Parathyroid adenoma (tissue), 2 donors: ENCODE measurements around the gene EDIL3.
"Not testable (repeated sequence)": the region's sequence is repeated elsewhere in the genome, so short reads cannot be mapped to it uniquely, and the experiment has no call there.

ENCODE experiments used
- H2AFZ ChIP-seq: fragments of 300-600 bp; sonication (generic); one replicate; pipeline ENCODE4 v1.7.0; 2017; ENCODE audit warnings: antibody characterized with exemption, mild to moderate bottlenecking
- H3K27ac ChIP-seq: fragments of 300-600 bp; sonication (generic); one replicate; pipeline ENCODE4 v1.7.0; 2017
- H3K27me3 ChIP-seq: fragments of 300-600 bp; sonication (generic); one replicate; pipeline ENCODE4 v1.7.0; 2017; ENCODE audit warnings: low read length; ENCODE audit not compliant: control insufficient read depth, insufficient read depth
- H3K36me3 ChIP-seq: fragments of 300-600 bp; sonication (generic); one replicate; pipeline ENCODE4 v1.7.0; 2017; ENCODE audit warnings: low read length; ENCODE audit not compliant: control insufficient read depth, insufficient read depth
- H3K4me1 ChIP-seq: fragments of 300-600 bp; sonication (generic); one replicate; pipeline ENCODE4 v1.7.0; 2017; ENCODE audit warnings: control low read depth
- H3K4me2 ChIP-seq: fragments of 300-600 bp; sonication (generic); one replicate; pipeline ENCODE4 v1.7.0; 2017; ENCODE audit warnings: low read length
- H3K4me3 ChIP-seq: fragments of 300-600 bp; sonication (generic); one replicate; pipeline ENCODE4 v1.7.0; 2017; ENCODE audit warnings: low read depth, low read length
- H3K79me2 ChIP-seq: fragments of 300-600 bp; sonication (generic); one replicate; pipeline ENCODE4 v1.7.0; 2017; ENCODE audit warnings: control low read depth
- H3K9ac ChIP-seq: fragments of 300-600 bp; sonication (generic); one replicate; pipeline ENCODE4 v1.7.0; 2017; ENCODE audit warnings: mild to moderate bottlenecking
- H3K9me3 ChIP-seq: fragments of 300-600 bp; sonication (generic); one replicate; pipeline ENCODE4 v1.7.0; 2017; ENCODE audit warnings: low read length; ENCODE audit not compliant: control insufficient read depth
- TF ChIP-seq, protein P1 (sequence below): fragments of 300-600 bp; sonication (generic); IDR thresholded peaks from one replicate; pipeline ENCODE4 v1.7.0; 2017; ENCODE audit warnings: antibody characterized with exemption, mild to moderate bottlenecking
- donor health status: primary hyperparathyroidism.

Gene EDIL3

DNA sequence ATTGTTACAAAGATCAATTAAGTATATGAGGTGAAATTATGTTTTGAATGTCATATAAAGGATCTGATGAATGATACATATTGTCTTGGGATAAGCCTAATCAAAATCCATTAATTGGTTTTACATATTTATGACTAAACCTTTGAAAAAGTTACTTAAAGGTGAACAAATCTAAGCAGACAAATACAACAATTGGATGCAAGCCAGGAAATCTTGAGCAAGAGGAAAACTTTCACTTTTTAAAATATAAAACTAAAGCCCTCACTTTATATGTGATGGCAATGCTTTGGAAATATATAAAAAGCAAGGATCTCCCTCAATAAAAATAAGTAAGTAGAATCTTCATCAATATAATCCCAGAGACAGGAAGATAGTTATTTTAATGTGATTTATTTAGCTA, 80.1 kb downstream of the EDIL3 start:
- H3K27me3 ChIP-seq, result no peaks in the 10 kb centered on the region
- no peak overlapping the region for H3K9ac ChIP-seq
- H3K79me2 ChIP-seq, result no peaks in the 10 kb centered on the region
- no peaks in the 10 kb centered on the region for H3K4me1 ChIP-seq
- no peak overlapping the region for H3K4me3 ChIP-seq
- H2AFZ ChIP-seq, result no peak overlapping the region
- no peaks in the 10 kb centered on the region for H3K36me3 ChIP-seq
- no peaks in the 10 kb centered on the region for H3K9me3 ChIP-seq
- H3K27ac ChIP-seq, result no peak overlapping the region
- no peak overlapping the region for H3K4me2 ChIP-seq
- TF ChIP-seq, protein P1, sequence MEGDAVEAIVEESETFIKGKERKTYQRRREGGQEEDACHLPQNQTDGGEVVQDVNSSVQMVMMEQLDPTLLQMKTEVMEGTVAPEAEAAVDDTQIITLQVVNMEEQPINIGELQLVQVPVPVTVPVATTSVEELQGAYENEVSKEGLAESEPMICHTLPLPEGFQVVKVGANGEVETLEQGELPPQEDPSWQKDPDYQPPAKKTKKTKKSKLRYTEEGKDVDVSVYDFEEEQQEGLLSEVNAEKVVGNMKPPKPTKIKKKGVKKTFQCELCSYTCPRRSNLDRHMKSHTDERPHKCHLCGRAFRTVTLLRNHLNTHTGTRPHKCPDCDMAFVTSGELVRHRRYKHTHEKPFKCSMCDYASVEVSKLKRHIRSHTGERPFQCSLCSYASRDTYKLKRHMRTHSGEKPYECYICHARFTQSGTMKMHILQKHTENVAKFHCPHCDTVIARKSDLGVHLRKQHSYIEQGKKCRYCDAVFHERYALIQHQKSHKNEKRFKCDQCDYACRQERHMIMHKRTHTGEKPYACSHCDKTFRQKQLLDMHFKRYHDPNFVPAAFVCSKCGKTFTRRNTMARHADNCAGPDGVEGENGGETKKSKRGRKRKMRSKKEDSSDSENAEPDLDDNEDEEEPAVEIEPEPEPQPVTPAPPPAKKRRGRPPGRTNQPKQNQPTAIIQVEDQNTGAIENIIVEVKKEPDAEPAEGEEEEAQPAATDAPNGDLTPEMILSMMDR, result no peak

DNA sequence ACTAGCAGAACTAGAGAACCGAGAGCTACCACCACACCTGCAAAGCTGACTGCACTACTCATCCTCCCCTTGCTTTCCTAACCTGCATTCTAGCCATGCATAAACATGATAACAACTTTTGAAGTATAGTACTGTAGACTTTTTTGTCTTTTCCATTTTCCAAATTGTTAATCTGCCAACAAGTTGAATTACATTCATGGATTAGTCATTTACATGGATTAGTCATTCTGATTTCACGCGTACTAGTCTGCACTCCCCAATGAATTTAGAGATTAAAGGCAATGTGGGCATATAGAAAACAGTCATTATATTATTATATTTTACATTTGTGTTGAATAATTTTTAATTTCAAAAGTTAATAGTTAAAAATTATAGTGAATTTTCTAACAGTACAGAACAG, 81.4 kb downstream of the EDIL3 start:
- H3K4me1 ChIP-seq, result no peaks in the 10 kb centered on the region
- TF ChIP-seq, protein P1, result no peak
- no peak overlapping the region for H3K4me3 ChIP-seq
- no peaks in the 10 kb centered on the region for H3K79me2 ChIP-seq
- H3K27me3 ChIP-seq, result no peaks in the 10 kb centered on the region
- H2AFZ ChIP-seq, result no peak overlapping the region
- no peak overlapping the region for H3K9ac ChIP-seq
- H3K4me2 ChIP-seq, result no peak overlapping the region
- H3K36me3 ChIP-seq, result no peaks in the 10 kb centered on the region
- H3K27ac ChIP-seq, result no peak overlapping the region
- H3K9me3 ChIP-seq, result no peaks in the 10 kb centered on the region

DNA sequence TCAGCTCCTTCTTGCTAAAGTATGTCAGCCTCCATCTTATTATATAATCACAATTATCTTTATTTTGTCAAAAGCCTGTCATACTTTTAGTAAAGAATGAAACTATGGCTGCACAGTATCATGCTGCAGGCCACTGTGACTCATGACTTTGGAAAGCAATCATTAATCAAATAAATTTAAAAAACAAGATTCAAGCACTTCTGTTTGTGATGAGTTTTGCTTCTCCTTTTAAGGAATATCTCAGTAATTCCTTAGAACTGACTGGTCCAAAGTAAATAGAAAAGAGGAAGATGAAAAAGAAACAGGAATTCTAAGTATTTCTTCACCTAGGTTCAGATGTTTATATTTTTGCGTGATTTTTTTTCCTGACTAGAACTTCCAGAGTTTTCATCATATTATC, 83.1 kb downstream of the EDIL3 start:
- Histone ChIP-seq H3K27ac (no peak overlapping the region), H3K4me2 (no peak overlapping the region), H2AFZ (no peak overlapping the region), H3K36me3 (no peaks in the 10 kb centered on the region), H3K4me1 (no peaks in the 10 kb centered on the region), H3K27me3 (no peaks in the 10 kb centered on the region), H3K4me3 (no peak overlapping the region), H3K9ac (no peak overlapping the region), H3K79me2 (no peaks in the 10 kb centered on the region), H3K9me3 (no peaks in the 10 kb centered on the region)
- TF ChIP-seq, protein P1, result no peak

DNA sequence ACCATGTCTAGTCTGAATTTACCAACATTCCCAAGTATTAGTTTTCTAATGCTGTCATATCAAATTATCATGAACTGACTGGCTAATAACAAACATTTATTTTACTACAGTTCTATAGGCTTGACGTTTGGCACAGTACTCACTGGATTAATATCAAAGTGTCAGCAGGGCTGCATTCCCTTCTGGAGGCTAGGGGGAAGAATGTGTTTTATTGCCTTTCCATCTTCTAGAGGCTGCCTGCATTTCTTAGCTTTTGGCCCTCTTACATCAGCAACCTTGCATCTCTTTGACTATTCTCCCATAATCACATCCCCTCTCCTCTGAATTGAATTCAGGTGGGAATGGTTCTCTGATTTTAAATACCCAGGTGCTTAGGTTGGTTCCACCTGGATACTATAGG, 84.7 kb downstream of the EDIL3 start:
- Histone ChIP-seq H3K36me3 (no peaks in the 10 kb centered on the region), H3K4me2 (no peak overlapping the region), H3K27ac (no peak overlapping the region), H3K9ac (no peak overlapping the region), H3K9me3 (no peaks in the 10 kb centered on the region), H3K27me3 (no peaks in the 10 kb centered on the region), H3K4me1 (no peaks in the 10 kb centered on the region), H3K4me3 (no peak overlapping the region), H3K79me2 (no peaks in the 10 kb centered on the region), H2AFZ (no peak overlapping the region)
- TF ChIP-seq, protein P1, result no peak

DNA sequence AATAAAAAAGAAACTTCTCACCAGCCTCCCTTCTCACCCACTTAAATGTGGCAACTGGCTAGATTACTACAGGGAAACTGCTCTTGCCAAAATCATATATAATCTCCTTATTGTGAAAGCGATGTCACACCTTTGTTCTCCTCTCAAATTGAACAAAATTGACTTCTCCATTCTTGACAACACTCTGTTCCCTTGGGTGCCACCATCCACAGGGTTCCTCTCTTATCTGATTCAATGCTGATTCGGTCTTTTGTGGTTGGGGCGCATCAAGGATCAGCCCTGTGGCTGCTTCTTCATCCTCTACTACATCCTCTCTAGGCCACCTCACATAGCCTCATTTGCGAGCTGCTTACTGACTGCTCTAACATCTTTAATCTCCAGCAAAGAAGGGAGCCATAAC, 86.1 kb downstream of the EDIL3 start:
- no peak overlapping the region for H3K27ac ChIP-seq
- H3K9me3 ChIP-seq, result no peaks in the 10 kb centered on the region
- no peaks in the 10 kb centered on the region for H3K36me3 ChIP-seq
- TF ChIP-seq, protein P1, result no peak
- H3K79me2 ChIP-seq, result no peaks in the 10 kb centered on the region
- no peak overlapping the region for H2AFZ ChIP-seq
- no peak overlapping the region for H3K4me2 ChIP-seq
- no peaks in the 10 kb centered on the region for H3K27me3 ChIP-seq
- no peaks in the 10 kb centered on the region for H3K4me1 ChIP-seq
- no peak overlapping the region for H3K4me3 ChIP-seq
- H3K9ac ChIP-seq, result no peak overlapping the region

DNA sequence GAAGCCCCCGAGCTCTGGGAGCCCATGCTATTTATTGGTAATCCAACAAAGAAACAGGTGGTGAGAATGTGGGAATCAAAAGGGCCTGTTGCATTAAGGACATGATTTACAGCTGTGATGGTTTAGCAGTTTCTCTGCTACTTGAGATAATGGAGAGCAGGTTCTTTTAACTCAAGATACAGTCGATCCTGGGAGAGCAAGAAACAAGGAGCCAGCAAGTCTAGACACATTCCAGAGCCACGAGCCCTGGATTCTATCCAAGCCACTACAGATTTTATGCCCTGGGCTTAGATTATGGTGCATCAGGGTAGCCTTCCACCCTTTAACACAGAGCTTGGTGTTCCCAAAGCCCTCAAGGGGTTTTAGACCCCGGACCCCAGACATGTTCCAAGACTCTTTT, 87.0 kb downstream of the EDIL3 start:
- not testable (repeated sequence) for H3K9me3 ChIP-seq, H3K9ac ChIP-seq, H3K27me3 ChIP-seq, H3K4me3 ChIP-seq, H3K4me2 ChIP-seq, H3K79me2 ChIP-seq, H3K27ac ChIP-seq, H2AFZ ChIP-seq, H3K36me3 ChIP-seq, H3K4me1 ChIP-seq
